Measurements from ENCODE around the gene FAM47E. TPM values are rescaled to one million over a fixed set of nuclear protein-coding genes. Genes with fewer than 3 reads are reported as not detected.

Gene FAM47E
- total and polyA plus RNA-seq, 2 of the 13 experiments (the other 11 are each of a cell fraction or from before 2014, with no cell fraction given), result 0.33 to 0.66 TPM

GRCh38 chr4:76275486-76276124, 24.1 kb downstream of the FAM47E start (continued):
- TF ChIP-seq, protein P1, sequence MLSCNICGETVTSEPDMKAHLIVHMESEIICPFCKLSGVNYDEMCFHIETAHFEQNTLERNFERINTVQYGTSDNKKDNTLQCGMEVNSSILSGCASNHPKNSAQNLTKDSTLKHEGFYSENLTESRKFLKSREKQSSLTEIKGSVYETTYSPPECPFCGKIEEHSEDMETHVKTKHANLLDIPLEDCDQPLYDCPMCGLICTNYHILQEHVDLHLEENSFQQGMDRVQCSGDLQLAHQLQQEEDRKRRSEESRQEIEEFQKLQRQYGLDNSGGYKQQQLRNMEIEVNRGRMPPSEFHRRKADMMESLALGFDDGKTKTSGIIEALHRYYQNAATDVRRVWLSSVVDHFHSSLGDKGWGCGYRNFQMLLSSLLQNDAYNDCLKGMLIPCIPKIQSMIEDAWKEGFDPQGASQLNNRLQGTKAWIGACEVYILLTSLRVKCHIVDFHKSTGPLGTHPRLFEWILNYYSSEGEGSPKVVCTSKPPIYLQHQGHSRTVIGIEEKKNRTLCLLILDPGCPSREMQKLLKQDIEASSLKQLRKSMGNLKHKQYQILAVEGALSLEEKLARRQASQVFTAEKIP (CRISPR knock-in tag; IDR thresholded peaks at IDR 0.05; ENCODE audit: borderline replicate concordance), result no peak
- TF ChIP-seq TOE1 (CRISPR knock-in tag; IDR thresholded peaks at IDR 0.05) (no peak), PITX1 (CRISPR knock-in tag; IDR thresholded peaks at IDR 0.05) (0 out of 2 replicates have a peak, but pooled peaks have one; percentile 10), FOXK1 (CRISPR knock-in tag; IDR thresholded peaks at IDR 0.05; ENCODE audit: borderline replicate concordance, low read depth) (peak; percentile 80), ATF7 (IDR thresholded peaks at IDR 0.05) (peak; percentile 94), ATF7 (CRISPR knock-in tag; IDR thresholded peaks at IDR 0.05) (no peak; the same call in 1 of the 2 replicates), NFE2 (CRISPR knock-in tag; IDR thresholded peaks at IDR 0.05) (no peak), KDM2A (CRISPR knock-in tag; IDR thresholded peaks at IDR 0.05; ENCODE audit: borderline replicate concordance, low read depth) (no peak), PHF21A (CRISPR knock-in tag; IDR thresholded peaks at IDR 0.05) (no peak), KLF6 (CRISPR knock-in tag; IDR thresholded peaks at IDR 0.05) (0 out of 2 replicates have a peak, but pooled peaks have one; percentile 62), ZSCAN25 (CRISPR knock-in tag; IDR thresholded peaks at IDR 0.05) (no peak), HCFC1 (IDR thresholded peaks at IDR 0.05; ENCODE audit: low read depth, low read length) (no peak), CREB1 (IDR thresholded peaks at IDR 0.05) (0 out of 2 replicates have a peak, but pooled peaks have one; percentile 48), CREB1 (CRISPR knock-in tag; IDR thresholded peaks at IDR 0.05) (peak; percentile 63), FOXJ3 (CRISPR knock-in tag; IDR thresholded peaks at IDR 0.05; ENCODE audit: borderline replicate concordance) (peak; percentile 38; the same call in 1 of the 2 replicates), GABPB1 (CRISPR knock-in tag; IDR thresholded peaks at IDR 0.05) (peak; percentile 25; the same call in 1 of the 2 replicates), SKI (IDR thresholded peaks at IDR 0.05; ENCODE audit: partially characterized antibody) (peak; percentile 81), ZNF629 (CRISPR knock-in tag; conservative IDR thresholded peaks at IDR 0.05) (no peak), ZNF607 (CRISPR knock-in tag; IDR thresholded peaks at IDR 0.05; ENCODE audit: borderline replicate concordance) (no peak), FOXP1 (IDR thresholded peaks at IDR 0.05) (peak; percentile 48; the same call in 1 of the 2 replicates), FOXP1 (CRISPR knock-in tag; IDR thresholded peaks at IDR 0.05) (peak; percentile 92), THRA (CRISPR knock-in tag; IDR thresholded peaks at IDR 0.05; ENCODE audit: borderline replicate concordance) (0 out of 2 replicates have a peak, but pooled peaks have one; percentile 33), CENPX (CRISPR knock-in tag; IDR thresholded peaks at IDR 0.05) (no peak), ZNF792 (CRISPR knock-in tag; IDR thresholded peaks at IDR 0.05) (0 out of 2 replicates have a peak, but pooled peaks have one; percentile 36), ZNF557 (CRISPR knock-in tag; IDR thresholded peaks at IDR 0.05) (no peak), ARID2 (CRISPR knock-in tag; IDR thresholded peaks at IDR 0.05; ENCODE audit: borderline replicate concordance) (no peak), YEATS2 (CRISPR knock-in tag; IDR thresholded peaks at IDR 0.05; ENCODE audit: borderline replicate concordance) (no peak), ZFYVE20 (CRISPR knock-in tag; IDR thresholded peaks at IDR 0.05; ENCODE audit: borderline replicate concordance, low read depth) (no peak)
- TF ChIP-seq, protein P2, sequence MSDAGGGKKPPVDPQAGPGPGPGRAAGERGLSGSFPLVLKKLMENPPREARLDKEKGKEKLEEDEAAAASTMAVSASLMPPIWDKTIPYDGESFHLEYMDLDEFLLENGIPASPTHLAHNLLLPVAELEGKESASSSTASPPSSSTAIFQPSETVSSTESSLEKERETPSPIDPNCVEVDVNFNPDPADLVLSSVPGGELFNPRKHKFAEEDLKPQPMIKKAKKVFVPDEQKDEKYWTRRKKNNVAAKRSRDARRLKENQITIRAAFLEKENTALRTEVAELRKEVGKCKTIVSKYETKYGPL (CRISPR knock-in tag; IDR thresholded peaks at IDR 0.05), result no peak
- TF ChIP-seq, protein P3, sequence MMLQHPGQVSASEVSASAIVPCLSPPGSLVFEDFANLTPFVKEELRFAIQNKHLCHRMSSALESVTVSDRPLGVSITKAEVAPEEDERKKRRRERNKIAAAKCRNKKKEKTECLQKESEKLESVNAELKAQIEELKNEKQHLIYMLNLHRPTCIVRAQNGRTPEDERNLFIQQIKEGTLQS (CRISPR knock-in tag; IDR thresholded peaks at IDR 0.05), result 0 out of 2 replicates have a peak, but pooled peaks have one; percentile 26
